Body of pancreas (tissue), 4 donors: Measurements from ENCODE around the gene ZNF775.

Experiments
- POLR2A ChIP-seq, 3 donors: fragments of 450-650 bp; IDR thresholded peaks; one replicate each; pipeline ENCODE4 v1.6.1; 2016; ENCODE audit warnings: antibody characterized with exemption in 3 of 3, mild to moderate bottlenecking in 2 of 3
- TF ChIP-seq, protein P1 (sequence below), 7 experiments: fragments of 450-650 bp in 4 of 7; fragments of 200-600 bp in 3 of 7; sonication (generic) in 3 of 7; IDR thresholded peaks; one replicate each; pipeline ENCODE4 v1.5.1; 2016 to 2019; ENCODE audit warnings: antibody characterized with exemption in 7 of 7

- TF ChIP-seq, protein P1, sequence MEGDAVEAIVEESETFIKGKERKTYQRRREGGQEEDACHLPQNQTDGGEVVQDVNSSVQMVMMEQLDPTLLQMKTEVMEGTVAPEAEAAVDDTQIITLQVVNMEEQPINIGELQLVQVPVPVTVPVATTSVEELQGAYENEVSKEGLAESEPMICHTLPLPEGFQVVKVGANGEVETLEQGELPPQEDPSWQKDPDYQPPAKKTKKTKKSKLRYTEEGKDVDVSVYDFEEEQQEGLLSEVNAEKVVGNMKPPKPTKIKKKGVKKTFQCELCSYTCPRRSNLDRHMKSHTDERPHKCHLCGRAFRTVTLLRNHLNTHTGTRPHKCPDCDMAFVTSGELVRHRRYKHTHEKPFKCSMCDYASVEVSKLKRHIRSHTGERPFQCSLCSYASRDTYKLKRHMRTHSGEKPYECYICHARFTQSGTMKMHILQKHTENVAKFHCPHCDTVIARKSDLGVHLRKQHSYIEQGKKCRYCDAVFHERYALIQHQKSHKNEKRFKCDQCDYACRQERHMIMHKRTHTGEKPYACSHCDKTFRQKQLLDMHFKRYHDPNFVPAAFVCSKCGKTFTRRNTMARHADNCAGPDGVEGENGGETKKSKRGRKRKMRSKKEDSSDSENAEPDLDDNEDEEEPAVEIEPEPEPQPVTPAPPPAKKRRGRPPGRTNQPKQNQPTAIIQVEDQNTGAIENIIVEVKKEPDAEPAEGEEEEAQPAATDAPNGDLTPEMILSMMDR (IDR thresholded peaks at IDR 0.05), result no peak
- no peak for TF ChIP-seq POLR2A (IDR thresholded peaks at IDR 0.05)
Measured at GRCh38 chr7:150375662-150376521, 3.2 kb upstream of the ZNF775 start.
